ENCODE data around the gene PTPRN2.

DNA sequence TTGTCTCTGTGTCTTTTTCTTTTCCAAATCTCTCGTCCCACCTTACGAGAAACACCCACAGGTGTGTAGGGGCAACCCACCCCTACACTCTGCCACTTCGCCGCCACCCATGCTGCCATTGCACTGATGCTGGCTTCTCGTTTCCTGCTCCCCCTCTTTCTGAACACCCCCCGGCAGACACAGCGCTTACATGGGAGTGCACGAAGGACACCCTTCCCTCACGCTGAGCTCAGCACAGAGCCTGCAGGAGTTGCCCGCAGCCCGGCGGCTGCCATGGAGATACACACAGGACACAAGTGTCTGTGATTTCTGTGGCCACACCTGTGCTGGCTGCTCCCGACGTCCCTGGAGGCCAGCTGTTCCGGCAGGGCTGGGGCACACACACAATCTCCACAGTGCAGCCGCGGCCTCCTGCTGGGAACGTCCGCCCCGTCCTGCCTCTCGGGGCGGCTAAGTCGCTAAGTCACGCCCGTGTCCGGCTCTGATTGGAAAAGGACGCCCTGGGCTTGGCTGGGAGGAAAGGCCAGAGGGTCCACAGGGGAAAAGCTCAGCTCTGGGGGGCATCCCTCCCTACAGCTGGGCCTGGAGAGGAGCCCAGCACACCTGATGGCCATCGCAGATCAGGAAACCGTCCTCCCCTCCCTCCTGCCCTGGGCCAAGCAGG, 349.8 kb downstream of the PTPRN2 start:
- TF ChIP-seq, protein P1, sequence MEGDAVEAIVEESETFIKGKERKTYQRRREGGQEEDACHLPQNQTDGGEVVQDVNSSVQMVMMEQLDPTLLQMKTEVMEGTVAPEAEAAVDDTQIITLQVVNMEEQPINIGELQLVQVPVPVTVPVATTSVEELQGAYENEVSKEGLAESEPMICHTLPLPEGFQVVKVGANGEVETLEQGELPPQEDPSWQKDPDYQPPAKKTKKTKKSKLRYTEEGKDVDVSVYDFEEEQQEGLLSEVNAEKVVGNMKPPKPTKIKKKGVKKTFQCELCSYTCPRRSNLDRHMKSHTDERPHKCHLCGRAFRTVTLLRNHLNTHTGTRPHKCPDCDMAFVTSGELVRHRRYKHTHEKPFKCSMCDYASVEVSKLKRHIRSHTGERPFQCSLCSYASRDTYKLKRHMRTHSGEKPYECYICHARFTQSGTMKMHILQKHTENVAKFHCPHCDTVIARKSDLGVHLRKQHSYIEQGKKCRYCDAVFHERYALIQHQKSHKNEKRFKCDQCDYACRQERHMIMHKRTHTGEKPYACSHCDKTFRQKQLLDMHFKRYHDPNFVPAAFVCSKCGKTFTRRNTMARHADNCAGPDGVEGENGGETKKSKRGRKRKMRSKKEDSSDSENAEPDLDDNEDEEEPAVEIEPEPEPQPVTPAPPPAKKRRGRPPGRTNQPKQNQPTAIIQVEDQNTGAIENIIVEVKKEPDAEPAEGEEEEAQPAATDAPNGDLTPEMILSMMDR (conservative IDR thresholded peaks at IDR 0.05; ENCODE audit: low read depth, low read length), result no peak
- no peak for TF ChIP-seq EZH2 (IDR thresholded peaks at IDR 0.05; ENCODE audit: borderline replicate concordance, low read depth, low read length, poor library complexity, severe bottlenecking)

All from A673 (cell line).